Activated CD8-positive, alpha-beta memory T cell treated with anti-CD3 and anti-CD28 coated beads, Interleukin-2, amount 50 U/mL, for 24 hours (primary cell): Measurements from ENCODE around the gene CMPK1.

Experiments used
- DNase-seq: peaks from one replicate; pipeline ENCODE4 v3.0.0-alpha.2; 2020; ENCODE audit errors: extremely low read depth

Gene CMPK1

DNA sequence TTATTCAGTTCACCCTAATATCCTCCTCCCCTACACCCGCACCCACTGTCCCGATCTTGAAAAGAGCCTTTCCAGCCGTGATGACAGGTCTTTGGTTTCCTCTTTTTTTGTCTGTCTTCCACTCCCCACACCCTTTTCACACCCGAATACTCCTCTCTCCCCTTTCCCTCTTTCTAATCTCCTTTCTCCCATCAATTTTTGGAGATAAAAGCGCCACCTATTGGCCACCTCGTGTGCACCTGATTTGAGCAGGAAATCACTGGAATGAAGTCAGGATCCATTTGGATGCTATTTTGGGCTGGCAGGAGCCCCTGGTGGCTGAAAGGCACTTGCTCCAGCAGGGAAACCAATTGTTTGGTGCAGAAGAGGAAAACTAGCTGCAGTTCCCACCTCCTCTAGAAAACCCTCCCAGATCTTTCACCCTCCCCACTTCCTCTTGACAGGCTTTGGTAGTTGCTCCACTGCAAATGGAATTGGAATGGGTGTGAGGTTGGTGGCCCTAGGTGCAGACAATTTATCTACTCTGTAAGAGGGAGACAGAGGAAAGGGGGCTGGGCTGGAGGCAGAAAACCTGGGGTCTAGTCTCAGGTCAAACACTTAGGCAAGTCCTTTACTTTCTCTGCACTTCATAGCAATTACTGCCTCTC lies 90.9 kb downstream of the CMPK1 start:
- no peak for DNase-seq
